Kidney (tissue), 14 donors: Measurements from ENCODE around the gene EEFSEC. TPM values are rescaled to one million over a fixed set of nuclear protein-coding genes. Genes with fewer than 3 reads are reported as not detected.

ENCODE experiments used
- DNase-seq, 5 donors: peaks; one replicate each; pipeline ENCODE4 v3.0.0-alpha.2; 2013 to 2020
- FAIRE-seq: peaks from 2 replicates; lab custom pipeline; 2012; peaks lifted over from hg19 to GRCh38; lab: Jason Lieb, UNC
- H3K27ac ChIP-seq, 2 donors: one replicate each; pipeline ENCODE4 v1.7.0; 2013; ENCODE audit warnings: low read depth in 2 of 2, low read length in 2 of 2, inconsistent platforms in 1 of 2
- H3K27me3 ChIP-seq: one replicate; pipeline ENCODE4 v1.7.1; 2013; ENCODE audit warnings: low read length, inconsistent platforms; ENCODE audit not compliant: control insufficient read depth, insufficient read depth
- H3K36me3 ChIP-seq, 3 donors: one replicate each; pipeline versions ENCODE4 v1.7.0 to v1.7.1; 2013; ENCODE audit warnings: low read length in 3 of 3, control low read depth in 1 of 3, inconsistent platforms in 1 of 3; ENCODE audit not compliant: insufficient read depth in 3 of 3, control insufficient read depth in 2 of 3
- H3K4me1 ChIP-seq, 3 donors: one replicate each; pipeline versions ENCODE4 v1.7.0 to v1.7.1; 2013; ENCODE audit warnings: low read length in 3 of 3, inconsistent platforms in 1 of 3, low read depth in 1 of 3; ENCODE audit not compliant: control insufficient read depth in 2 of 3, insufficient read depth in 2 of 3
- H3K4me3 ChIP-seq, 3 donors: one replicate each; pipeline versions ENCODE4 v1.7.0 to v1.8.1; 2013; ENCODE audit warnings: low read length in 3 of 3, control low read depth in 1 of 3, inconsistent platforms in 1 of 3
- H3K9ac ChIP-seq, 3 donors: one replicate each; pipeline versions ENCODE4 v1.7.0 to v1.7.1; 2013; ENCODE audit warnings: low read length in 3 of 3, control low read depth in 1 of 3, inconsistent platforms in 1 of 3
- H3K9me3 ChIP-seq, 3 donors: one replicate each; pipeline versions ENCODE4 v1.7.0 to v1.7.1; 2013; ENCODE audit warnings: low read length in 3 of 3, control low read depth in 1 of 3, inconsistent platforms in 1 of 3; ENCODE audit not compliant: control insufficient read depth in 2 of 3, insufficient read depth in 1 of 3
- CTCF ChIP-seq: IDR thresholded peaks from 3 replicates; pipeline ENCODE4 v1.5.1; 2012; ENCODE audit warnings: mild to moderate bottlenecking, moderate library complexity, borderline replicate concordance; ENCODE audit not compliant: insufficient read depth; ENCODE audit errors: extremely low read depth
- intact Hi-C: fragments of 100-400 bp; cut with DNase I; formaldehyde crosslinking; loops from one replicate; pipeline ENCODE4 v1.11.1; 2022
- polyA plus RNA-seq: library from polyadenylated mRNA; stranded (reverse); fragments of 350-450 nt; fragmentation: Illumina TruSeq; extraction: RNeasy Lipid Tissue Mini Kit (QIAGEN cat#74804); gene quantifications from one replicate; pipeline ENCODE4 v1.2.3, GENCODE V29; 2014; ENCODE audit warnings: low read depth, low replicate concordance; ENCODE audit not compliant: insufficient read depth
- total RNA-seq: library from RNA; stranded (reverse); fragmentation: NEBNext Ultra II Directional; extraction: Animal tissue kit (Norgen Biotek cat#: 25700); gene quantifications from one replicate; pipeline ENCODE4 v1.2.1, GENCODE V29; 2021
- donor health status: control.
- donor health status: control.
- donor health status: control.
- donor health status: control.
- donor health status: control.
- donor health status: DM: yes; HTN: yes; CAD: no.
- donor health status: Normal renal cell carcinoma (clear cell type).

EEFSEC gene
- total and polyA plus RNA-seq, 2 donors from 2014 or later = 15.2 to 23.2 TPM

- no peak overlapping the region for H3K9ac ChIP-seq
- H3K27me3 ChIP-seq = no peaks in the 10 kb centered on the region
- no peak for TF ChIP-seq CTCF
- no peaks in the 10 kb centered on the region for H3K36me3 ChIP-seq
- no peak overlapping the region for H3K27ac ChIP-seq
- peaks cover 0 to 2% (median 0%) of the 10 kb centered on the region in 3 donors for H3K4me1 ChIP-seq
- intact Hi-C loops = no loop called here
- H3K4me3 ChIP-seq = no peak overlapping the region
- H3K9me3 ChIP-seq = no peaks in the 10 kb centered on the region
- DNase-seq = peak in 2 of 5 donors; percentile 27 to 71
- FAIRE-seq = no peak
These were observed 257.6 kb downstream of the EEFSEC start for GRCh38 chr3:128410669-128411573.

GRCh38 chr3:128411574-128412064 lies 258.3 kb downstream of the EEFSEC start:
- H3K4me1 ChIP-seq = peaks cover 0 to 2% (median 0%) of the 10 kb centered on the region in 3 donors

GRCh38 chr3:128412180-128413002 lies 259.1 kb downstream of the EEFSEC start:
- no peaks in the 10 kb centered on the region for H3K36me3 ChIP-seq
- TF ChIP-seq CTCF = no peak
- no peak overlapping the region for H3K27ac ChIP-seq
- no peak overlapping the region for H3K9ac ChIP-seq
- intact Hi-C loops = no loop called here
- DNase-seq = no peak
- no peaks in the 10 kb centered on the region for H3K27me3 ChIP-seq
- FAIRE-seq = no peak
- no peaks in the 10 kb centered on the region for H3K9me3 ChIP-seq
- H3K4me3 ChIP-seq = no peak overlapping the region
- H3K4me1 ChIP-seq = peaks cover 0 to 2% (median 0%) of the 10 kb centered on the region in 3 donors

More at GRCh38 chr3:128411574-128412064, 258.3 kb downstream of the EEFSEC start:
- intact Hi-C loops = no loop called here
- Histone ChIP-seq H3K27me3 (no peaks in the 10 kb centered on the region), H3K27ac (no peak overlapping the region), H3K4me3 (no peak overlapping the region), H3K36me3 (no peaks in the 10 kb centered on the region), H3K9ac (no peak overlapping the region), H3K9me3 (no peaks in the 10 kb centered on the region)
- TF ChIP-seq CTCF = no peak
- no peak for FAIRE-seq
- no peak for DNase-seq
